Activated CD8-positive, alpha-beta memory T cell treated with anti-CD3 and anti-CD28 coated beads, Interleukin-2, amount 10 ng/mL, durations not matched to agents 7 days and 5 days (primary cell): ENCODE data around the gene ZMYM3. TPM values are rescaled to one million over a fixed set of nuclear protein-coding genes. Genes with fewer than 3 reads are reported as not detected.
"Not testable (repeated sequence)": the region's sequence is repeated elsewhere in the genome, so short reads cannot be mapped to it uniquely, and the experiment has no call there.

ENCODE experiments used
- ATAC-seq: fragments of 150-1000 bp; cut with Tn5 transposase; one replicate; pipeline ENCODE4 v1.10.0; 2021; ENCODE audit warnings: moderate library complexity
- CTCF ChIA-PET: fragments of 350-600 bp; sonication (Branson Sonifier 250); formaldehyde crosslinking; loops from one replicate; lab custom pipeline; 2021; ENCODE audit warnings: antibody characterized with exemption; lab: Charles Lee
- DNase-seq: peaks from one replicate; pipeline ENCODE4 v3.0.0-alpha.2; 2020
- H3K27ac Mint-ChIP-seq: one replicate; pipeline ENCODE4 v1.8.0; 2021; ENCODE audit warnings: mild to moderate bottlenecking, mixed read lengths
- H3K27me3 Mint-ChIP-seq: one replicate; pipeline ENCODE4 v1.8.0; 2021; ENCODE audit warnings: mixed read lengths
- H3K36me3 Mint-ChIP-seq: one replicate; pipeline ENCODE4 v1.8.0; 2021; ENCODE audit warnings: mild to moderate bottlenecking, mixed read lengths
- H3K4me1 Mint-ChIP-seq: one replicate; pipeline ENCODE4 v1.8.0; 2021; ENCODE audit warnings: mixed read lengths
- H3K4me3 Mint-ChIP-seq: one replicate; pipeline ENCODE4 v1.8.0; 2021; ENCODE audit warnings: mild to moderate bottlenecking, moderate library complexity, mixed read lengths
- H3K9me3 Mint-ChIP-seq: one replicate; pipeline ENCODE4 v1.8.0; 2022; ENCODE audit warnings: low read depth, mixed read lengths
- total RNA-seq, 2 experiments: library from RNA; stranded (reverse); gene quantifications; one replicate each; pipeline ENCODE4 v1.2.3, GENCODE V29; 2021

ZMYM3 gene
- total RNA-seq, 2 experiments from 2014 or later, result 25.8 to 29.1 TPM

- H3K27me3 Mint-ChIP-seq, result no peaks in the 10 kb centered on the region
- ATAC-seq, result peak; percentile 41
- H3K27ac Mint-ChIP-seq, result peak overlapping the region; percentile 95
- peaks cover 15% of the 10 kb centered on the region for H3K36me3 Mint-ChIP-seq
- no peaks in the 10 kb centered on the region for H3K9me3 Mint-ChIP-seq
- H3K4me3 Mint-ChIP-seq, result peak overlapping the region; percentile 86
- peaks cover 21% of the 10 kb centered on the region for H3K4me1 Mint-ChIP-seq
- peak; percentile 73 for DNase-seq
- CTCF ChIA-PET, result interaction anchor here (0.6 to 1.8 kb wide), 6 partner anchors 25 to 101 kb away, joined by 3 to 10 read pairs (median 8); partner anchors contain the start of genes TAF1 and ZMYM3
These were observed 28.8 kb upstream of the ZMYM3 start for GRCh38 chrX:71282514-71283402.

GRCh38 chrX:71281300-71281699 is 27.4 kb upstream of the ZMYM3 start:
- Mint-ChIP-seq H3K4me1 (peaks cover 19% of the 10 kb centered on the region), H3K36me3 (peaks cover 13% of the 10 kb centered on the region)
- CTCF ChIA-PET, H3K27ac Mint-ChIP-seq, ATAC-seq, H3K9me3 Mint-ChIP-seq, DNase-seq, H3K27me3 Mint-ChIP-seq, H3K4me3 Mint-ChIP-seq: not testable (repeated sequence)

DNA sequence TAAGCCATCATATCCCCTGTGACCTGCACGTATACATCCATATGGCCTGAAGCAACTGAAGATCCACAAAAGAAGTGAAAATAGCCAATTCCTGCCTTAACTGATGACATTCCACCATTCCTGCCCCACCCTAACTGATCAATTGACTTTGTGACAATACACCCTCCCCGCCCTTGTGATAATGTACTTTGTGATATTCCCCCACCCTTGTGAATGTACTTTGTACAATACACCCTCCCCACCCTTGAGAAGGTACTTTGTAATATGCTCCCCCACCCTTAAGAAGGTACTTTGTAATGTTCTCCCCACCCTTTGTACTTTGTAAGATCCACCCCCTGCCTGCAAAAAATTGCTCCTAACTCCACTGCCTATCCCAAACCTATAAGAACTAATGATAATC is 18.4 kb upstream of the ZMYM3 start:
- H3K27ac Mint-ChIP-seq, CTCF ChIA-PET, DNase-seq, H3K27me3 Mint-ChIP-seq, ATAC-seq, H3K36me3 Mint-ChIP-seq, H3K9me3 Mint-ChIP-seq, H3K4me1 Mint-ChIP-seq, H3K4me3 Mint-ChIP-seq: not testable (repeated sequence)

GRCh38 chrX:71269801-71270395 is 16.0 kb upstream of the ZMYM3 start:
- Mint-ChIP-seq H3K27ac (no peak overlapping the region), H3K9me3 (no peaks in the 10 kb centered on the region), H3K4me1 (no peaks in the 10 kb centered on the region), H3K27me3 (no peaks in the 10 kb centered on the region), H3K4me3 (no peak overlapping the region), H3K36me3 (peaks cover 1% of the 10 kb centered on the region)
- DNase-seq, result no peak
- CTCF ChIA-PET, result no interaction called here
- no peak for ATAC-seq

DNA sequence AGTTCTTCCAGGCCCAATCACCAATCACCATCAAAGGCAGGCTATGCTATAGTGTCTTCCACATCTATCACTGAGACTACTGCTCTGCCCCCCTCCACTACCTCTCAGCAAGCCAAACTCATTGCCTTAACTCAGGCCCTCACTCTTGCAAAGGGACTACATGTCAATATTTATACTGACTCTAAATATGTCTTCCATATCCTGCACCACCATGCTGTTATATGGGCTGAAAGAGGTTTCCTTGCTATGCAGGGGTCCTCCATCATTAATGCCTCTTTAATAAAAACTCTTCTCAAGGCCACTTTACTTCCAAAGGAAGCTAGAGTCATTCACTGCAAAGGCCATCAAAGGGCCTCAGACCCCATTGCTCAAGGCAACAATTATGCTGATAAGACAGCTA is 14.7 kb upstream of the ZMYM3 start:
- H3K27me3 Mint-ChIP-seq, ATAC-seq, DNase-seq, H3K4me1 Mint-ChIP-seq, H3K36me3 Mint-ChIP-seq, H3K4me3 Mint-ChIP-seq, CTCF ChIA-PET, H3K9me3 Mint-ChIP-seq, H3K27ac Mint-ChIP-seq: not testable (repeated sequence)

- no peak for DNase-seq
- Mint-ChIP-seq H3K4me1 (peaks cover 20% of the 10 kb centered on the region), H3K27ac (no peak overlapping the region), H3K27me3 (no peaks in the 10 kb centered on the region), H3K9me3 (no peaks in the 10 kb centered on the region), H3K4me3 (no peak overlapping the region), H3K36me3 (no peaks in the 10 kb centered on the region)
- no peak for ATAC-seq
- CTCF ChIA-PET, result interaction anchor here (1.2 kb wide), 1 partner anchor 27 kb away, joined by 3 read pairs; the partner anchor contains the start of gene NONO
These were observed 2.9 kb upstream of the ZMYM3 start for GRCh38 chrX:71256856-71257255.

GRCh38 chrX:71256051-71256450 is 2.1 kb upstream of the ZMYM3 start:
- ATAC-seq (no peak), DNase-seq (no peak)
- Mint-ChIP-seq H3K4me1 (peaks cover 25% of the 10 kb centered on the region), H3K27me3 (no peaks in the 10 kb centered on the region), H3K36me3 (no peaks in the 10 kb centered on the region), H3K4me3 (peak overlapping the region; percentile 83), H3K27ac (peak overlapping the region; percentile 90), H3K9me3 (no peaks in the 10 kb centered on the region)
- CTCF ChIA-PET, result no interaction called here

GRCh38 chrX:71253253-71254091 is 468 bp downstream of the ZMYM3 start:
- Mint-ChIP-seq H3K9me3 (no peaks in the 10 kb centered on the region), H3K4me1 (peaks cover 29% of the 10 kb centered on the region), H3K27ac (peak overlapping the region; percentile 90), H3K36me3 (peaks cover 3% of the 10 kb centered on the region), H3K27me3 (no peaks in the 10 kb centered on the region), H3K4me3 (peak overlapping the region; percentile 83)
- no peak for ATAC-seq
- DNase-seq, result peak; percentile 62
- CTCF ChIA-PET, result interaction anchor here (0.8 to 2.1 kb wide), 5 partner anchors 10 to 113 kb away, joined by 3 to 11 read pairs (median 8); partner anchors contain the start of genes NONO and TAF1

GRCh38 chrX:71252221-71252620 is 1.7 kb downstream of the ZMYM3 start:
- Mint-ChIP-seq H3K27me3 (no peaks in the 10 kb centered on the region), H3K9me3 (no peaks in the 10 kb centered on the region), H3K36me3 (peaks cover 5% of the 10 kb centered on the region), H3K27ac (no peak overlapping the region), H3K4me1 (peaks cover 29% of the 10 kb centered on the region), H3K4me3 (peak overlapping the region; percentile 13)
- ATAC-seq, result no peak
- CTCF ChIA-PET, result no interaction called here
- DNase-seq, result no peak

GRCh38 chrX:71251466-71251973 is 2.4 kb downstream of the ZMYM3 start:
- H3K4me3 Mint-ChIP-seq, result no peak overlapping the region
- no peaks in the 10 kb centered on the region for H3K27me3 Mint-ChIP-seq
- no peaks in the 10 kb centered on the region for H3K9me3 Mint-ChIP-seq
- CTCF ChIA-PET, result no interaction called here
- H3K27ac Mint-ChIP-seq, result no peak overlapping the region
- no peak for DNase-seq
- ATAC-seq, result no peak
- peaks cover 29% of the 10 kb centered on the region for H3K4me1 Mint-ChIP-seq
- H3K36me3 Mint-ChIP-seq, result peaks cover 10% of the 10 kb centered on the region

GRCh38 chrX:71250841-71251240 is 3.1 kb downstream of the ZMYM3 start:
- DNase-seq, result no peak
- H3K4me3 Mint-ChIP-seq, result no peak overlapping the region
- ATAC-seq, result no peak
- peaks cover 11% of the 10 kb centered on the region for H3K36me3 Mint-ChIP-seq
- peaks cover 27% of the 10 kb centered on the region for H3K4me1 Mint-ChIP-seq
- CTCF ChIA-PET, result no interaction called here
- H3K27ac Mint-ChIP-seq, result no peak overlapping the region
- H3K27me3 Mint-ChIP-seq, result no peaks in the 10 kb centered on the region
- no peaks in the 10 kb centered on the region for H3K9me3 Mint-ChIP-seq

- H3K27me3 Mint-ChIP-seq, result no peaks in the 10 kb centered on the region
- H3K9me3 Mint-ChIP-seq, result no peaks in the 10 kb centered on the region
- no peaks in the 10 kb centered on the region for H3K4me1 Mint-ChIP-seq
- no peak for DNase-seq
- H3K36me3 Mint-ChIP-seq, result peaks cover 37% of the 10 kb centered on the region
- H3K27ac Mint-ChIP-seq, result no peak overlapping the region
- CTCF ChIA-PET, result no interaction called here
- ATAC-seq, result no peak
- no peak overlapping the region for H3K4me3 Mint-ChIP-seq
These were observed 8.8 kb downstream of the ZMYM3 start for GRCh38 chrX:71245159-71245558.
